HG03460 (cell line): ENCODE data around the gene PREX1.

ENCODE experiments used
- ATAC-seq: cut with Tn5 transposase; IDR thresholded peaks from one replicate; pipeline ENCODE4 v1.9.1; 2021; ENCODE audit not compliant: unreplicated experiment

PREX1 gene

DNA sequence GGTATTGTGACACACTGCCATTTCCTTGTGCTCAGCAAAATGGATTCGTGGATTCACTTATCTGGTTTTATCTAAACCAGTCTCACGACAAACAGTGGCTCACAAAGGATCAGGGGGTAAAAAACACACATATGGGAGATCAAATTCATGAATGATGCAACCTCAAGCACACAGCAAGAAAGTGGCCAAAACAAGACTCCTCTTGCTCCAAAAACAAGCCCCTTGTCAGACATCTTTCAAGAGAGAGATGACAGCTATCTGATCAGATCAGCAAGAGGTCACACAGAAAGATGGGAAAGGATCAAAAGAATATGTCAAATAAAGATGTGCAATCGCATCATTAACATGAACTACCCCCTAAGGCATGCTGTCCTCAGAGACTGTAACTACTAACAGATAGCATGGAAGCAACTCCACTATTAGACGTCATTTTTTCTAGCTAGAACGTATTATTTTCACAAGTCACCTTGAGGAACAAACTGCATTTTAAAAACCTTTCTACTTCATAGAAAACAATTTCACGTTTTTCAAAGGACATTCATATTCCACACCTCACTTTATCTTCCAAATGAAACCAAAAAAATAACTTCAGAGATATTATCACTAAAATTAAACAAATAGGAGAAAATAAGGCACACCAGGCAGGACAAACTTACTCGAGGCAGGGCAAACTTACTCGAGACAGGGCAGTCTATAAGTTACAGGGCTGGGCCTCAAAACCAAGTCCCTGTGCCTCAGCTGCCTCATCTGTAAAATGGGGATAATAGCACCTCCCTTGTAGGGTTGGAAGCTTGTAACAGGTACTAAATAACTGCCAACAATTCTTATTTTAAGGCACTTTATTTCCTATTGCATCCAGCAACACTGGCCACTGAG, 122.3 kb downstream of the PREX1 start:
- ATAC-seq: no peak

DNA sequence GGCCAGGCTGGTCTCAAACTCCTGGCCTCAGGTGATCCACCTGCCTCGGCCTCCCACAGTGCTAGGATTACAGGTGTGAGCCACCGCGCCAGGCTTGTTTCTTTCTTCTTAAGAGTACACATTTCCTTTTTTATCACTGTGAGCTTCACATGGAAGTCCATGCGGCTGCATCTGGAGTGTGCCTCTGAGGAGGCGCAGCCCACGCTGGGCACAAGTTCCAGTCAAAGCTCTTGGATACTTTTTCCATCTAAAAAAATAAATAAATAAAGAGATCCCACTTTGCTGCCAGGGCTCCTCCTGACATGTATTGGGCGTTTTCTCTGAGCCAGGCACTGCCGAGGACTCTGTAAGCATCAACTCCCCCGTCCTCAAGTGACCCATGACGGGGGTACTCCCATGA, 123.0 kb downstream of the PREX1 start:
- no peak for ATAC-seq

DNA sequence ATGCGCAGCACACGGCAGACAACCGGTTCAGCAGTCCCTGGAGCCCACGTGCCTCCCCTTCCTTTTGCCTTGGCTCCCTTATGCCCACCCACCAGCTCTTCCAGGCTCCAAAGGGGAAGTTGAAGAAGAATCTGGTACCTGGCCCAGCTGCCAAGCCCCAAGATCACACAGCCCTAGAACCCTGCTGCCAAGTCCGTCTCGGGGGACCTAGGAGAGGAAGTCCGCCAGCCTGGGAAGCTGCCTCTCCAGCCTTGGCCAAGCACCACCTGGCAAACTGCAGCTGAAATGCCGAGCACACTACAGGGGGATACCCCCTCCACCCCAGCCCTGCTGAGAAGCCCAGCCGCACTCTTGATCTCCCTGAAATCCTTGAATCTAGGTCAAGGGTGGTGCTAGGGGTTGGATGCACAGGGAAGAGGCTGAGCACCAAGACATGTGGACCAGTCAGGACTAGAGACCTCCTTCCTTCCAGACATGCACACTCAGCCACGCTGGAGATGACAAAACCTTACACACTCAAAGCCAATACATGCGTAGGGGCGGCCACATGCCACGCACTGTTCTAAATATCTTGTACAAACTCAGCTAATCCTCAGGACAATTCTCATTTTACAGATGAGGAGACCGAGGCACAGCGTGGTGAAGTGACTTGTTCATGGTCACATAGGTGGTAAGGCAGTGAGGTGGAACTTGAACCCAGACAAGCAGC, 124.1 kb downstream of the PREX1 start:
- no peak for ATAC-seq

DNA sequence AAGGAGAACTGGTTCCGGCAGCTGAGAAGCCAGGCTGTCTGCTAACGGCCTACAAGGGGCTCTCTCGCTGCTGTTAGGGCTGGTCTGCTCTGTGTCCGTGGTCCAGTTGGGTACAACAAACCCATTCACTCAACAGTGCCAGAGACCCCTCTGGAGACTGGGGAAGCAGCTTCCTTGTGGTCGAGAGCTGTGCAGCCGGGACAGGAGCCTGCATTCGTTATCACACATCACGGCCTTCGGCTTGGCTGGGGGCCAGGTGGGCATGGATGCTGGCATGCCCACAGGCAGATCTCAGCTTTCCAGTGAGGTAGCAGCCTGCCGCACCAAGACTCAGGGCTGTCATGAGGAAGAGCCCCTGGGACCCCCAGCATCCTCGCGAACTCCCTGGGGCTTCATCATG, 124.7 kb downstream of the PREX1 start:
- no peak for ATAC-seq

DNA sequence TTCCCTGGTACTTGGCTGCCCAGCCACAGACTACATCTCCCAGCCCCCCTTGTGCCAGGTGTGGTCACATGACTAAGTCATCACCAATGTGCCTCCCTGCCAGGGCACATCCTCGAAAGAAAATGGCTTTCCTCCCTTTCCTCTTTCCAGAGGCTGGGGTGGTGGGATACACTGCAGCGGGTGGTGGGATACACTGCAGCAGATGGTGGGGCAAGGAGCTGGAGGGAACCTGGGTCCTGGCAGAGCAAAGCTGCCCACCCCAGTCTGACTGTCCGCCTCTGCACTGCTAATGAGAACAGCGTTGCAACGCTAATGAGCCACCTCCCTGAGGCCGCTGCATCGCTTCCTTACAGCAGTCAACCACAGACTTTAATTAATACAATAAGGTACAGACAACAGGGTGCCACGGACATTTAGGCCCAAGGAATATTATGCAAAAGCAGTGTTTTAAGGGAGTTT, 125.3 kb downstream of the PREX1 start:
- ATAC-seq: no peak

DNA sequence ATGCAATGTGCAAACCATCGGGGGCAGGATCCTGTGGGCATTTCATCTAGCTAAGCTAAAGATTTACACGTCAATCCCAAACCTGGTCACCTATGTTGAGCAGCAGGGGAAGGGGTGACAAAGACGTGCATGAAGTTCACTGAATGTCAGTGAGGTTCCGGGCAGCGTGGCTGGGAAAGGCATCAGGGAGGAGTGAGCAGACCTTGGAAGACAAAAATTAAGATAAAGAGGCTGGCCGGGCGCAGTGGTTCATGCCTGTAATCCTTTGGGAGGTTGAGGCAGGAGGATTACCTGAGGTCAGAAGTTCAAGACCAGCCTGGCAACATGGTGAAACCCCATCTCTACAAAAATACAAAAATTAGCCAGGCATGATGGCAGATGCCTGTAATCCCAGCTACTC, 126.1 kb downstream of the PREX1 start:
- no peak for ATAC-seq

DNA sequence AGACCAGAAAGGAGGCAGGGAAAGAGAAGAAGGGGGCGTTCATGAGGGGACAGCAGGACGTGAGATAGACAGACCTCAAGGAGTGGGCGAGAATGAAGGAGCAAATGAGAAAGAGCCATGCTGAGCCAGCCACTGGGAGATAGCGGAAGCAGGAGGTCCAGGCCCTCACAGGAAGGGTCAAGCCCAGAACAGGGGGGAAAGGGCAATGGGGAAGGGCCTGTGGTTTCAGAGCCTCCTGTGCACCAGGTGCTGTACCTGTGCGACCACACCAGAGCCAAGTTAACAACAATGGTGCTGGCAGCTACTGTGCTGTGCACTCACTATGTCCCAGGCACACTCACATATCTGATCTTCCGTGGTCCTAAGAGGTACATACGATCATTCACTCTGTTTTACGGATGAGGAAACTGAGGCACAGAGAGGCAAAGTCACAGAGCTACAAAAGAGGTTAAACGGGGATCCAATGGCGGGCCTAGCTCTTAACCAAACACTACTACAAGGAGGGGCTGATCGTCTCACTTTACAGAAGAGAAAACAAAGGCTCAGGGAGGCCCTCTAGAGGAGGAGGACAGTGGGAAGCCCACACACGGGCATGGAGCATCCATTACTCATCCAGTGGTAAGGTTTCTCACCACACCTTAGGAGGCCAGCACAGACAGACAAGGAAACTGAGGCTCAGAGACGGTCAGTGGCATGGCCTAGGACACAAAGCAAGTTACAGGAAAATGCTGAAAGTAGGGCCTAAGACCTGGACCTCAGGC, 129.1 kb downstream of the PREX1 start:
- ATAC-seq: no peak

DNA sequence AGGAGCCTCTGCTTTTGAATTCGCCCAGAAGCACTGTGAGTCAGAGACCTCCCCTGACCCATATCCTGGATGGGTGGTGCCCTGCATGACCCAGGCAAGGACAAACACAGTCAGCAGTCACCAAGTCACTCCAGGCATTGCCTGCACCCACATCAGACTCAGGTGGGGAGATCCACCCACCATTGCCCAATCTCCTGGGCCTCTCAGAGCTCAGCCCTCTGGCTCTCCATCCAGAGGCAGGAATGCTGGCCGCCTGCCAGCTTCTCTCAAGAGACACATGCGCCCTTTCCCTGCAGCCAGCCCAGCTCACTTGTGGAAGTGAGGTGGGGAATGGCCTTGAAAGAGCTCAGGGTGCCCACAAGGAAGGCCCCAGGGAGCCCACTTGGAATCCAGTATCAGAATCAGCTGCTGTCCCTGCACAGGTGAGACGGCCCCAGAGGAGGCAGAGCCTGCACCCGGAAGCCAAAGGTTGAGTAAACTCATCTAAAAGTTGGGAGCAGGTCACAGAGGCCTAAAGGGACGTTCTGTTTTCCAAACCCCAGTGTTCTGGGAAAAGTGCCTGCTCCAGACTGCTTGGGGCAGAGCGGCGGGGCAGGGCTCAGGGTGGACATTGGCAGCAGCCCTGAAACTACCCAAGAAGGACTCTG, 129.8 kb downstream of the PREX1 start:
- no peak for ATAC-seq

DNA sequence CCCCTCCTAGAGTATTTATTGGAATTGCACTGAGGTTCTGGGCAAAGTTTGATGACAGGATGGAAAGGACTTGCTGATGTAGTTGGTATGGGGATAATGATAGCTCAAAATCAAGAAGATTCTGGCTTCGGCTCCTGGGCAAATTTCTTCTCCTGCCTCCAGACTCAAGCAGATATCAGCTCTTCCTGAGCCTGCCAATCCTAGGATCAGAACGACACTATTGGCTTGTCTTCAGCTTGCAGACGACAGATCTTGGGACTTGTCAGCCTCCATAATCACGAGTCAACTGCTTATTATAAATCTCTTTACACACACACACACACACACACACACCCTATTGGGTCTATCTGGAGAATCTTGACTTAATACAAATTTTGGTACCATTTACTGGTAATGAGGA, 131.1 kb downstream of the PREX1 start:
- ATAC-seq: no peak

DNA sequence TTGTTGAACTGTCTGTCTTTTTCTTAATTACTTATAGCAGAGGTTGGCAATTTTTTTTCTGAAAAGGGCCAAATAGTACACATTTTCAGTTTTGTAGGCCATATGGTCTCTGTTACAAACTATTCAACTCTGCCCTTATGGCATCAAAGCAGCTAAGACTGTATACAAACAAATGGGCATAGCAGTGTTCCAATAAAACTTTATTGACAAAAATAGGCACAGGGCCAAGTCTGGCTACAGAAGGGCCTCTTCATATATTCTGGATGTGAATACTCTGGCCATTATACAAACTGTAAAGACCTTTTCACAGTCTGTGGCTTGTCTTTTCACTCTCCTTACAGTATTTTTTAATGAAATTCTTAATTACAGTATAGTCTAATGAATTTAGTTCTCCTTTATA, 132.1 kb downstream of the PREX1 start:
- no peak for ATAC-seq

DNA sequence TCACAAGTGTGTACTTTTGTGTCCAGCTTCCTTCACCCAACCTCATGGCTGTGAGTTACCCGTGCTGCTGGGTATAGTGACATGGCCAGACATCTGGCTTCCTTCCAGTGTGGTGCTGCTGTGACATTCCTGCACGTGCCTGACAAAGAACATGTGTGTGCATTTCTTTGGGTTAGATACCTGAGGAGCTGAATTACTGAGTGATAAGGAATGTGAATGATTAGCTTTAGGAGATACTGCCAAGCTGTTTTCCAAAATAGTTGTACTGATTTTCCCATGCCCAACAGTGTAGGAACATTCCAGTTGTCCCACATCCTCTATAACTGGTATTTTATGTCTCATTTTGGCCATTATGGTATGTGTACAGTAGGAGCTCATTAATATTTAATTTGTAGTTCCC, 132.5 kb downstream of the PREX1 start:
- ATAC-seq: no peak

DNA sequence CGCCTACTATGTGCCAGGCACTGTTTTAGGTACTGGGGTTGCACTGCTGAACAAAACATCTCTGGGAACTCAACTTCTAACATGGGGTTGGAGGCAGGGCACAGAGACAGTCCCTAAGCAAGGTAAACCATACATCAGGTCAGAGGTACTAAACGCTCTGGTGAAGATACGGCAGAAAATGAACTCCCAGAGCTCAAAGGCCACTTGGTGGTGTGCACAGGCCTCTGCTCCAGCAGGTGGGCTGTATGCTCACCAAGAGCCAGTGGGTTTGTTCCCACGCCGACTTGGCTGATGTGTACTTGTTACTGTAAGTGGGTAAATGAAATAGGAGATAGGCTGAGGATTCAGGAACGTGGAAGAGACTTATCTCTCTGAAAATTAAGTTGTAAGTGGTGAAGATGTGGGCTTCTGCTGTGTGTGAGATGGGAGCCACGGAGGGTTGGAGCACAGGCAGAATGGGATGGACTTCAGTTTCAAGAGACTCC, 133.4 kb downstream of the PREX1 start:
- ATAC-seq: no peak

DNA sequence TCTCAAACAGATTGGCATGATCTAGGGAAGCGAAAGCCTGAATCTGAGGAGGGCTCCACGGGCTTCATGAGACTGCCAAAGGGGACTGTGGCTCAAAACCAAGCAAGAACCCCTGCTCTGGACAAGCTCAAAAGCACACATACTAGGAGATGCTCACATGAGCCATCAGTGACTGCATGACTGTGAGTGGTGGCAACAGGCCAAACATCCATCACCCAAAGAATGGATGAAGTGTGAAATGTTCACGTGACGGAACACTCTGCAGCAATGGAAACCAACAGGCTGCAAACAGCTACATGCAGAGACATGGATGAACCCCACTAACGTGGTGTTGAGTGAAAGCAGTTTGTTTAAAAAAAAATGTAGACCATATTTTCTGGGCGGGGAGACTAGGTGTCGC, 136.3 kb downstream of the PREX1 start:
- ATAC-seq: no peak

DNA sequence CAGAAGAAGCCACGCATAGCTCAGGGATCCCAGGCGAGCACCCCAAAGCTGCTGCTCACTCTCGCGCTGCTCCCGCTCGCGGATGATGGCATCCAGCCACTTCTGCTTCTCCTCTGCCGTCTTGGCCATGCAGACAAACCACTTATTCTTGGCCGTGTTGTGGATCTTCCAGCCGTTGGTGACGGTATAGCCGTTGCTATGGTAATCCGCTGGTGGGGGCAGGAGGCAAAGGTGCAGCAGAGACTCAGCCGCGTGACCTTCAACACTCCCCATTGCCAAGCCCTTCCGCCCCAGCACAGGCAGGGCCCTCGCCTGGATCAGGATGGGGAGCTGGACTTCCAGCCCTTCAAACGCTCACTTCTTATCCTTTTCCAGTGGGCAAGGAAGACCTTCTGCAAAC, 136.9 kb downstream of the PREX1 start:
- no peak for ATAC-seq

DNA sequence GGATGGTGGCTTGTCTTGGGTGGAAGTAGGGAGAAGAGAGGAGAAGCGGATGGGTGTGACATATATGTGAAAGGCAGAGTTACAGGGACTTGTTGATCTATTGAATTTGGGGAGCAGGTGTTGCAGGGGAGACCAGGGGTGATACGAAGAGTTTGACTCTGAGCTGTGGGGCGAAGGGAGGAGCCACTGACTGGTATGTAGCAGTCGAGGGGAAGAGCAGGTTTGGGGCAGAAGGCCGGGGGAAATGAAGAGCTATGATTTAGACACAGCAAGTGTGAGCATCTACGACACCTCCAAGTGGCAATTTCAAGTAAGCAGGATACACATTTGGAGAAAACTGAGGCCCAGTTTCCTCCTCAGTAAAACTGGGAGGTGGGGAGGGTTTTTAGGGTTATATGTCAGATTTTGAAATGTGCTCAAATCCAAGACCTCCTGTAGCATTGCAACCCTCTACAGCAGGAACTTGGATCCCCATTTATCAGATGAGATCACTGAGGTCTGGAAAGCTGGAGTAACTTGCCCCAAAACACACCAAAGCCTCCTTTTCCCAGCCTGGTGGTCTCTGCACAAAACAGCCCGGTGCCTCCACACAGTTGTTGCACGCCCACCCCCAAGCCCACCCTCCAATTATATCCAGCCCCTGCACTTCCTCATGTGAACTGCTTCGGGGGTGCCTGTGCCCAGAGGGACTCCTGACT, 137.8 kb downstream of the PREX1 start:
- ATAC-seq: no peak

DNA sequence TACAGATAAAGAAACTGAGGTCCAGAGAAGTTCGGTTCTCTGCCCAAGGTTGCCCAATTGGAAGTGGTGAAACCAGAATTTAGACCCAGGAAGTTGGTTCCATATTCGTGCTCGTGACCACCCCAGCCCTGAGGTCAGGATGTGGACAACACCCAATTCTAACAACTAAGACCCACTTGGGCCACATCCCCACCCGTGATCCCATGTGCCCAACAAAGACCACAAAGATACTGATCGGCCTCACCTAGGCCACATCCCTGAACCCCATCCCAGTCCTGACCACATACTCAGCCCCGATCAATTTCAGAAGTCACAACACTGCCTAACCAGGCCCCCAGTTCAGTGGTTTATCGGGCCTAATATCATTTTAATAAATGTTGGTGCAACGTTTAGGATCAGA, 138.4 kb downstream of the PREX1 start:
- no peak for ATAC-seq

DNA sequence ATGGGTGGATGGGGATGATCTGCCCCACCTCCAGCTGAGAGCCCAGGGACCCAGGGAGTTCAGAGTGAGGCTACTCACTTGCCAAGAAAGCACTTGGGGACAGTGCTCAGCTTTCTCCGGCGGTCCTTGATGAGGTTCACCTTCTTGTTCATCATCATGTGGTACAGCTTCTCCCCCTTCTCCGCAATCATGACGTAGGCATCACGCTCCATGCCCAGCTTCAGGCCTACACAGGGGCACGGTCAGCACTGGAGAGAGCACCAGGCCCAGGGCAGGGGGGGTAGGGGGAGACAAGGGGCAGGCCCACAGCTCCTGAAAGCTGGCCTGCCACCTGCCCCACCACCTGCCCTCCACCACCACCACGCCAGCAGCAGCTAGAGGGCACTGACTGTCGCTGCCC, 139.2 kb downstream of the PREX1 start:
- no peak for ATAC-seq

DNA sequence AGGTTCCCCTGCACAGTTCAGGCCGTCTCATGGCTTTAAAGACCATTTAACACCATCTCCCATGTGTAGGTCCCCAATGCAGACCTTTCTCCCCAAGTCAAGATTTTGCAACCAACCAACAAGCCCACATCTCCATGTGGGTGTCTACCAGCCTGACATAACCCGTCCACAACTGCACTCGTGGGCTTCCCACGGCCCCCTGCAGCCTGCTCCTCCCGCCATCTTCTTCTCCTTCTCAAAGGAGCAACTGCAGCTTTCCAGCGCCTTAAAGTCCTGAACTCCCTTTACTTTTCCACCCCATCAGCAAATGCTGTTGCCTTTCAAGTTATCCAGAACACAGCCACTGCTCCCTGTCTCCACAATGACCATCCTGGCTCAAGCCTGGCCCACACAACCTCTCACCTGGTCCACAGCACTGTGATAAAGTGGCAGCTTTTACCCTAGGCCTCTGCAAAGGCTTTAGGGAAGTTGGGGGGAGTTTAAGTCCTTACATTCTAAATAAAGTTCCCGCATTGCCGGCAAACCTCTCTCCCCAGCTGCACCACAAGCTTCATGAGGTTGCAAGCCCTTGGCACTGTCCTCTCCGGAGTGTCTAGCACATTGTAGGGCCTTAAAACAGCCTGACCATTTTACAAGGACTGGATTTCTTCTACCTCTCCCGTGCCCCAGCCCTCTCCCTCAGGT, 140.5 kb downstream of the PREX1 start:
- no peak for ATAC-seq

DNA sequence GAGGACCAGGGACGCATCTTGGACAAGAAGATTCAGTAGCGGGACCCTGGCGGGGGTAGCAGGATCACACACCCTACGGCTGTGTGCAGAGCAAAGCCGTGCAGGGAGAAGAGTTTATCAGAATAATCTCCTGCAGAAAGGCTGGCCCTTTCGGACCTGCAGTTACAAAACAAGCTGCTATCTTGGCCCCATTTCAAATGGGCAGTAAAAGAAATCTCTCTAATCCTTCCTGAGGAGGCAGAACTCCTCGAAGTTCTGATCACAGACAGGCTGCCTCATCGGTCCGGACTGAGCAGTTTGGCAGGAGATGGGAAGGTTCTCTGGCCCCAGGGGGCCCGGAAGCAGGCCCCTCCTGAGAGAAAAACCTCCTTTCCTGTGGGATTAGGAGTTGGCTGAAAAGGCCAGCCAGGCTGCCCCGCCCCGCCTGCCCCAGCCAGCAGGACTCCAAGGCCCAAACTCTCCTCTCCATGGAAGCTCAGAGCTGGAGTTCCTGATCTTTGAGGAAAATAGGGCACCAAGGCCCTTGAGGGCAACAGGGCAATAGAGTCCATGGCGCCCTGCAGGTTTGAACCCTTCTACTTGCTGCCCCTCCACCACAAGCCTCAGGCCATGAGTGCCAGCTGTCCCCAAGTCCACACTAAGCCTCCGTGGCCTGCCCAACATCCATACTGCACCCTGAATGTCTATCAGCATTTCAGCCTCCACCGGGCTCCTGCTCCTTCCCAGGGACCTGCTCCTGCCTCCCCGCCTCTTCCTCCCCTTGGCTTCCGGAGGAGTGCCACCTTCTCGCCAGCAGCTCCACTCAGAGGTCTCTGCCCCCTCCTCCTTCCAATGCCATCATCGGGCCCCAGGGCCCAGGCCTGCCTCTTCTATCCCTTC, 141.3 kb downstream of the PREX1 start:
- ATAC-seq: no peak
